Measurements from ENCODE around the gene SLC39A11.

- TF ChIP-seq TEAD4 (IDR thresholded peaks at IDR 0.05; ENCODE audit: borderline replicate concordance, insufficient read depth) (no peak), CTCF (IDR thresholded peaks at IDR 0.05) (no peak), POLR2AphosphoS5 (IDR thresholded peaks at IDR 0.05; ENCODE audit: low read depth, low read length) (no peak), RFX5 (IDR thresholded peaks at IDR 0.05; ENCODE audit: low read length) (no peak), MXI1 (IDR thresholded peaks at IDR 0.05; ENCODE audit: low read depth, low read length) (no peak), RCOR1 (IDR thresholded peaks at IDR 0.05; ENCODE audit: low read length) (no peak)
- TF ChIP-seq, protein P1, sequence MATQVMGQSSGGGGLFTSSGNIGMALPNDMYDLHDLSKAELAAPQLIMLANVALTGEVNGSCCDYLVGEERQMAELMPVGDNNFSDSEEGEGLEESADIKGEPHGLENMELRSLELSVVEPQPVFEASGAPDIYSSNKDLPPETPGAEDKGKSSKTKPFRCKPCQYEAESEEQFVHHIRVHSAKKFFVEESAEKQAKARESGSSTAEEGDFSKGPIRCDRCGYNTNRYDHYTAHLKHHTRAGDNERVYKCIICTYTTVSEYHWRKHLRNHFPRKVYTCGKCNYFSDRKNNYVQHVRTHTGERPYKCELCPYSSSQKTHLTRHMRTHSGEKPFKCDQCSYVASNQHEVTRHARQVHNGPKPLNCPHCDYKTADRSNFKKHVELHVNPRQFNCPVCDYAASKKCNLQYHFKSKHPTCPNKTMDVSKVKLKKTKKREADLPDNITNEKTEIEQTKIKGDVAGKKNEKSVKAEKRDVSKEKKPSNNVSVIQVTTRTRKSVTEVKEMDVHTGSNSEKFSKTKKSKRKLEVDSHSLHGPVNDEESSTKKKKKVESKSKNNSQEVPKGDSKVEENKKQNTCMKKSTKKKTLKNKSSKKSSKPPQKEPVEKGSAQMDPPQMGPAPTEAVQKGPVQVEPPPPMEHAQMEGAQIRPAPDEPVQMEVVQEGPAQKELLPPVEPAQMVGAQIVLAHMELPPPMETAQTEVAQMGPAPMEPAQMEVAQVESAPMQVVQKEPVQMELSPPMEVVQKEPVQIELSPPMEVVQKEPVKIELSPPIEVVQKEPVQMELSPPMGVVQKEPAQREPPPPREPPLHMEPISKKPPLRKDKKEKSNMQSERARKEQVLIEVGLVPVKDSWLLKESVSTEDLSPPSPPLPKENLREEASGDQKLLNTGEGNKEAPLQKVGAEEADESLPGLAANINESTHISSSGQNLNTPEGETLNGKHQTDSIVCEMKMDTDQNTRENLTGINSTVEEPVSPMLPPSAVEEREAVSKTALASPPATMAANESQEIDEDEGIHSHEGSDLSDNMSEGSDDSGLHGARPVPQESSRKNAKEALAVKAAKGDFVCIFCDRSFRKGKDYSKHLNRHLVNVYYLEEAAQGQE (IDR thresholded peaks at IDR 0.05; ENCODE audit: low read depth, low read length): no peak
- TF ChIP-seq, protein P2, sequence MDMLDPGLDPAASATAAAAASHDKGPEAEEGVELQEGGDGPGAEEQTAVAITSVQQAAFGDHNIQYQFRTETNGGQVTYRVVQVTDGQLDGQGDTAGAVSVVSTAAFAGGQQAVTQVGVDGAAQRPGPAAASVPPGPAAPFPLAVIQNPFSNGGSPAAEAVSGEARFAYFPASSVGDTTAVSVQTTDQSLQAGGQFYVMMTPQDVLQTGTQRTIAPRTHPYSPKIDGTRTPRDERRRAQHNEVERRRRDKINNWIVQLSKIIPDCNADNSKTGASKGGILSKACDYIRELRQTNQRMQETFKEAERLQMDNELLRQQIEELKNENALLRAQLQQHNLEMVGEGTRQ (IDR thresholded peaks at IDR 0.05; ENCODE audit: borderline replicate concordance, low read depth, low read length): no peak
Observed at GRCh38 chr17:72991651-72992050, 100.8 kb downstream of the SLC39A11 start.
